ENCODE data around the gene TXNRD1. TPM values are rescaled to one million over a fixed set of nuclear protein-coding genes. Genes with fewer than 3 reads are reported as not detected.
"Not testable (repeated sequence)": the region's sequence is repeated elsewhere in the genome, so short reads cannot be mapped to it uniquely, and the experiment has no call there.

TXNRD1 gene
- polyA plus RNA-seq, 1 donor, result 39.2 TPM

GRCh38 chr12:104243551-104243950, 28.0 kb downstream of the TXNRD1 start:
- DNase-seq, result no peak

GRCh38 chr12:104243971-104244370, 28.4 kb downstream of the TXNRD1 start:
- DNase-seq, result no peak

GRCh38 chr12:104247698-104248097, 32.1 kb downstream of the TXNRD1 start:
- no peak for DNase-seq

DNA sequence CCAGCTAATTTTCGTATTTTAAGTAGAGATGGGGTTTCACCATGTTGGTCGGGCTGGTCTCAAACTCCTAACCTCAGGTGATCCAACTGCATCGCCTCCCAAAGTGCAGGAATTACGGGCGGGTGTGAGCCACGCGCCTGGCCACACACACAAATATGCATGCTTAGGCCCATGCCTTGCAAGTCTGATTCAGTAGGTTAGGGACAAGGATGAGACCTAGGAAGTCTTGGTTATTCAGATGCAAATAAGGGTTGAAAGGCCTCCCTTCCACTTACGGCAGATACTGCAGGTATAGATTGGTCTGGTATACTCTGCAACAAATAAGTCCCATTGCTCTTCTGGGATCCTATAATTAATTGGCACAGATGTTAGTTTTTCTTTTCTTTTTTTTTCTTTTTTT, 32.9 kb downstream of the TXNRD1 start:
- DNase-seq, result no peak

- no peak for DNase-seq
These were observed 33.4 kb downstream of the TXNRD1 start for GRCh38 chr12:104249017-104249416.

GRCh38 chr12:104249898-104250297, 34.3 kb downstream of the TXNRD1 start:
- DNase-seq, result no peak

DNA sequence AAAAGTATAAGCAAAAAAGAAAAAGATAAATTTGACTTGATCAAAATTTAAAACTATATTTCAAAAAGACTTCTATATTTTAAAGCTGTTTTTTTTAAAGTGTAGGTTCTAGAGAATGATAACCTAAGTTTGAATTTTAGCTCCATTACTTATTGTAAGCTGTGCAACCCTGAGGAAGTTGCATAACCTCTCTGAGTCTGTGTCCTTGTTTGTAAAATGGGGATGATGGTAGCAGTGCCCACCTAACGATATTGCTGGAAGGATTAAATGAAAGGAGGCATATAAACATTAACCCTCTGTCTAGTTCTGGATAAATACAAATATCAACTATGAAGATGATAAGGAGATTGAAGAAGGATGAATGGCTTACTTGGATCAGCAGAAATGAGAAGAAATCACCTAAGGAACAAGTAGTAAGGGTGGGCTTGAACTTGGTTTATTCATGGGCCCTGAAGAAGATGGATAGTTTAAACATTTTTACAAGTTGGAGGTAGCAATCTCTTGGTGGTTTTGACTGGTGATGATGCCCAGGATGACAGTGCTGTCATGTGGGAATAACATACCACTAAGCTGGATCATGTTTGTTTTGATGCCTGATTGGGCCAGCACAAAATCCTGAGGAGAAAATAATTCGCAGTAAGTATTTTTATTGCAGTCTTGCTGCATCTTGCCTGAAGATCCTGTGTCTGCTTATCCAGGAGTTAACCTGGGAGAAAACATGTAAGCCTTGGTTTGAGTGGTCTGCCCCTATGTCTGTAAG, 35.0 kb downstream of the TXNRD1 start:
- DNase-seq, result no peak

GRCh38 chr12:104257913-104258472, 42.4 kb downstream of the TXNRD1 start:
- no peak for DNase-seq

DNA sequence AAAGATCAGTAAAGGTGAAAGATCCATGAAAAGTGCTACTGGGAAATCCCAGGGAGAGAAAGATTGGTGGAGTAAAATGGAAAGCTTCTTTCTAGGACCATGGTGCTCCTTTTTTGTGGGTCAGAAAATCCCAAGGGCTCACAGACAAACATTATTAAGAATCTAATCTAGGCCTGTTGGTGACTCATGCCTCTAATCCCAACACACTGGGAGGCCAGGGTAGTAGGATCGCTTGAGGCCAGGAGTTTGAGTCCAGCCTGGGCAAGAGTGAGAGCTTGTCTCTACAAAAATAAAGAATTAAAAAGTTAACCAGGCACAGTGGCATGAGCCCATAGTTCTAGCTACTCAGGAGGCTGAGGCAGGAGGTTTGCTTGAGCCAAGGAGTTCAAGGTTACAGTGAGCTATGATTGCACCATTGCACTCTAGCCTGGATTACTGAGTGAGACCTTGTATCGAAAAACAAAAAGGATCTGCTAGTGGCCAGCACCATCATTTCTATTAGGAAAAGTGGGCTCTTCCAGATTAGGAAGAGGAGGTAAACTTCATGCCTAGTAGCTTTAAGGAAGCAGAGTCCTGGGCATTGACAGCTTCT, 43.0 kb downstream of the TXNRD1 start:
- DNase-seq, result no peak

GRCh38 chr12:104263026-104263425, 47.4 kb downstream of the TXNRD1 start:
- no peak for DNase-seq

- peak; percentile 4 for DNase-seq
These were observed 48.2 kb downstream of the TXNRD1 start for GRCh38 chr12:104263580-104264358.

DNA sequence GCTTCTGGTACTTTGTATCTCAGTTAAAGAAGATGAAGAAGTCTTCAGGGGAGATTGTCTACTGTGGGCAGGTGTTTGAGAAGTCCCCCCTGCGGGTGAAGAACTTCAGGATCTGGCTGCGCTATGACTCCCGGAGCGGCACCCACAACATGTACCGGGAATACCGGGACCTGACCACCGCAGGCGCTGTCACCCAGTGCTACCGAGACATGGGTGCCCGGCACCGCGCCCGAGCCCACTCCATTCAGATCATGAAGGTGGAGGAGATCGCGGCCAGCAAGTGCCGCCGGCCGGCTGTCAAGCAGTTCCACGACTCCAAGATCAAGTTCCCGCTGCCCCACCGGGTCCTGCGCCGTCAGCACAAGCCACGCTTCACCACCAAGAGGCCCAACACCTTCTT, 49.9 kb downstream of the TXNRD1 start:
- DNase-seq, result not testable (repeated sequence)

GRCh38 chr12:104272938-104273337, 57.4 kb downstream of the TXNRD1 start:
- no peak for DNase-seq

DNA sequence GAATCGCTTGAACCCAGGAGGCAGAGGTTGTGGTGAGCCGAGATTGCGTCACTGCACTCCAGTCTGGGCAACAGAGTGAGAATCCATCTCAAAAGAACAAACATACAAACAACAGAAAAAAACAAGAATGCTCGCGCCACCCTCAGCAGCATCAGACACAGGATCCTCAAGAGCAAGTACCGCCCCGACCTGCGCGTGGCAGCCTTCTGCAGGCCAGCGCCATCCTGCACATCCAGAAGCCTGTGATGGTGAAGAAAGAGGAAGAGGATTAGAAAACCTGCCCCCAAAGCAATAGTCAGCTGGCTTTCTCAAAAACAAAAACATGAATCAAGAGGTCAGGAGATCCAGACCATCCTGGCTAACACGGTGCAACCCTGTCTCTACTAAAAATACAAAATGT, 57.9 kb downstream of the TXNRD1 start:
- DNase-seq, result no peak

- DNase-seq, result no peak
These were observed 59.2 kb downstream of the TXNRD1 start for GRCh38 chr12:104274811-104275210.

DNA sequence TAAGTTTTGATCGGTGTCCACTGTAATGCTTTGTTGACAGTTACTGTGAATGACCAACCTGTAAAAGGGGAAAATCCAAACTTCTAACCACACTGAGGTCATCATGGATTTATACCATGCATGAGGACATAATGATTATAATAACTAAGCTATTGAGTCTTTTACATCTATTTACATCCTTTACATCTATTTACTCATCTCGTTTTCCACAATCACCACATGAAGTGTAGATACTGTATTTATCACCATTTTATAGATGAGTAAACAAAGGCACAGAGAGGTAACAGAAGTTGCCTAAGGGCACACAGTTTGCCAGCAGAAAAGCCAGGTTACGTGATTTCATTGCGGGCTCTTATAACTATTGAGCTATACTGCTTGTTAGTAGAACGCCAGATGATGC, 60.1 kb downstream of the TXNRD1 start:
- no peak for DNase-seq

DNA sequence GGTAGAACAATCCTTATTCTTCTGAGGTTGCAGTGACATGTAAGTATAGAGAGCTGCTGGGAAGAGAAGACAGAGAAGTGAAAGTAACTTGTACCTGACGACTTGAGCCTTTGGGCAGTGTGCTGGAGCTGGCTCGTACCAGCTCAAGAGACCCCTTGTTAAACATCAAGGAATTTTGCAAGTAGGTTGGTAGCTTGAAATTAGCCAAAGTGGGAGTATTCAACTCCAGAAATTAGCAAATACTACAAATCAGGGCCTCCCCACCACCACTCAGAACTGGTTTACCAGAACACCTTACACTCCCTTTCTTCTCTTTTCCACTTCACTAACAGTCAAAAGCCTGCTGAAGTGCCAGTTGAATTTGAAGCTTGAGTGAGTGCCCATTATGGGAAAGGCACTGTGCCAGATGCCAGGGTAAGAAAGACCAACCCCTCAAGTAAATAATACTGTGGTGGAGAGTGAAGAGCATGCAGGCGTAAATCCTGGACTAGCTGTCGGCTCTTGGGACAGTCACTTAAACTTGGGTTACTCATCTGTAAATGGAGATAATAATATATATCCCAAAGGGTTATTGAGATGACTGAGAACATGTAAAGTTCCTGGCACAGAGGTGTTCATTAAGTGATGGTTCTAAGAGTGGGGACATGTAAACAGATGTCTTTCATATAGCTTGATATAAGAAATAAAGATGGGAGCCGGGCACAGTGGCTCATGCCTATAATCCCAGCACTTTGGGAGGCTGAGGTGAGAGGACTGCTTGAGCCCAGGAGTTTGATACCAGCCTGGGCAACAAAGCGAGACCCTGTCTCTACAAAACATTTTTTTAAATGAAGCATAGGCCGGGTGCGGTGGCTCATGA, 60.9 kb downstream of the TXNRD1 start:
- no peak for DNase-seq

DNA sequence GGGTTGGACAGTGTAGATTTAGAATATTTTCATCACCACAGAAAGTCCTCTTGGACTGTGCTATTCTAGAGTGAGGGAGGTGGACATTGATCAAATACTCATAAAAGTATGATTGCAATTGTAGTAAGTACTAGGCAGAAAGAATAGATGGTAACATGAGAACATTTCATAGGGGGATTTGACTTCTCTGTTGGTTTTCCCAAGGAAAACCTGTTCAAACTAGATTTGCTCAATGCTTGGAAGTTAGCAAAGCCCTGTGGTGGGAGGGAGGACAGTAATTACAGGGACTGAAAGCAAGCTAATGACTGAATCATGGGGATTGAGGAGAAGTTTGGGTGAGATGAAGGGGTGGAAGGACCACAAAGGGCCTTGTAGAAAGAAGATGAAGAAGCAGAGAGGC, 63.6 kb downstream of the TXNRD1 start:
- no peak for DNase-seq

GRCh38 chr12:104280111-104280510, 64.5 kb downstream of the TXNRD1 start:
- no peak for DNase-seq

GRCh38 chr12:104280717-104281458, 65.3 kb downstream of the TXNRD1 start:
- no peak for DNase-seq

DNA sequence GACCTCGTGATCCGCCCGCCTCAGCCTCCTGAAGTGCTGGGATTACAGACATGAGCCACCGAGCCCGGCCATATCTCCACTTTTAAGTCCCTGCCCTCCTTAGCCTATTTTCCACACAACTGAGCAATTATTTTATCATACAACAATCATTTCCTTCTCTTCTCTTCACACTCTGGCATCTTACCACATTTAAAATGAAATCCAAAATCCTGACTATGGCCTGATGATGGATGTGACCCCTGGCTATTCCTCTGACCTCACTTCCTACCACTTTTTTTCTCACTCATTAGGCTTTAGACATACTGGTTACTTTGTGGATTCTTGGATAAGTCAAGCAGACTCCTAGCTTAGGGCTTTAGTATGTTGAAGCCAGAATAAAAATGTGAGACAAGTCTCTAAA, 66.1 kb downstream of the TXNRD1 start:
- DNase-seq, result no peak

DNA sequence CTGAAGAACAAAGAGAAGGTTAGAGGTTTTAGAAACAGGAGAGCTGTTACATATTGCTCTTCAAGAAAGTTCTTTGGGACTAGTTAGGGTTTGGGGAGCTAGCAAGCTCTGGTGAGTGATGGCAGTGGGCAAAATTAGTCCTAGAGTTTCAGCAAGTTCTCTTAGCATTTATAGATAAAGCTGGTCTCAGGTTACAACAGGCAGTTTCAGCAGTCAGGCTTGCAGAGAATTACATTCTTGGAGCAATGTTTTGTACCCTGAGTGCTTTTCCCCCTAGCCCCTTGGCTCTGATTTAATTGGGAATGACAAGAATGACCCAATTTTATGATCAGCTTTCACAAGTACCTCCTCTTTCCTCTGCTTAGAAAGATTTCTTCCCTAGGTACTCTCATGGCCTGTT, 66.5 kb downstream of the TXNRD1 start:
- DNase-seq, result no peak
